HG02840 (cell line): ENCODE results near the gene EHMT2.
"Not testable (repeated sequence)": the region's sequence is repeated elsewhere in the genome, so short reads cannot be mapped to it uniquely, and the experiment has no call there.

Experiments used
- ATAC-seq: cut with Tn5 transposase; IDR thresholded peaks from one replicate; pipeline ENCODE4 v1.9.1; 2021; ENCODE audit warnings: mild to moderate bottlenecking, moderate library complexity, moderate number of reproducible peaks; ENCODE audit not compliant: unreplicated experiment, low FRiP score

The EHMT2 gene

GRCh38 chr6:31874084-31874670 lies 23.3 kb downstream of the EHMT2 start:
- no peak for ATAC-seq

- no peak for ATAC-seq
These were observed 26.3 kb downstream of the EHMT2 start for GRCh38 chr6:31871046-31871659.

GRCh38 chr6:31870385-31870921 lies 27.0 kb downstream of the EHMT2 start:
- no peak for ATAC-seq

- no peak for ATAC-seq
These were observed 28.2 kb downstream of the EHMT2 start for GRCh38 chr6:31869343-31869742.

GRCh38 chr6:31868658-31868971 lies 28.9 kb downstream of the EHMT2 start:
- ATAC-seq = not testable (repeated sequence)

- ATAC-seq = no peak
These were observed 32.0 kb downstream of the EHMT2 start for GRCh38 chr6:31865205-31866118.

GRCh38 chr6:31864818-31865204 lies 32.7 kb downstream of the EHMT2 start:
- ATAC-seq = no peak

- ATAC-seq = not testable (repeated sequence)
These were observed 33.4 kb downstream of the EHMT2 start for GRCh38 chr6:31864123-31864562.

- ATAC-seq = peak; percentile 90
These were observed 34.9 kb downstream of the EHMT2 start, which contains the start of gene NEU1 for GRCh38 chr6:31862344-31863235. Gene NEU1, minus strand, starts transcription at chr6:31862821. Its CDS starts 45 bp downstream, at chr6:31862776.

- ATAC-seq = no peak
These were observed 35.6 kb downstream of the EHMT2 start for GRCh38 chr6:31861919-31862343.

- ATAC-seq = no peak
These were observed 36.3 kb downstream of the EHMT2 start for GRCh38 chr6:31861150-31861549.

GRCh38 chr6:31860349-31860748 lies 37.1 kb downstream of the EHMT2 start:
- no peak for ATAC-seq

GRCh38 chr6:31859923-31860322 lies 37.6 kb downstream of the EHMT2 start:
- ATAC-seq = no peak

GRCh38 chr6:31858707-31859106 lies 38.8 kb downstream of the EHMT2 start:
- ATAC-seq = no peak

- not testable (repeated sequence) for ATAC-seq
These were observed 39.7 kb downstream of the EHMT2 start for GRCh38 chr6:31857774-31858173.

GRCh38 chr6:31851980-31852718 lies 45.3 kb downstream of the EHMT2 start:
- not testable (repeated sequence) for ATAC-seq

- no peak for ATAC-seq
These were observed 46.0 kb downstream of the EHMT2 start for GRCh38 chr6:31851485-31851832.

- ATAC-seq = no peak
These were observed 46.6 kb downstream of the EHMT2 start for GRCh38 chr6:31850765-31851484.
